ENCODE measurements around the gene LDAH.

Gene LDAH

DNA sequence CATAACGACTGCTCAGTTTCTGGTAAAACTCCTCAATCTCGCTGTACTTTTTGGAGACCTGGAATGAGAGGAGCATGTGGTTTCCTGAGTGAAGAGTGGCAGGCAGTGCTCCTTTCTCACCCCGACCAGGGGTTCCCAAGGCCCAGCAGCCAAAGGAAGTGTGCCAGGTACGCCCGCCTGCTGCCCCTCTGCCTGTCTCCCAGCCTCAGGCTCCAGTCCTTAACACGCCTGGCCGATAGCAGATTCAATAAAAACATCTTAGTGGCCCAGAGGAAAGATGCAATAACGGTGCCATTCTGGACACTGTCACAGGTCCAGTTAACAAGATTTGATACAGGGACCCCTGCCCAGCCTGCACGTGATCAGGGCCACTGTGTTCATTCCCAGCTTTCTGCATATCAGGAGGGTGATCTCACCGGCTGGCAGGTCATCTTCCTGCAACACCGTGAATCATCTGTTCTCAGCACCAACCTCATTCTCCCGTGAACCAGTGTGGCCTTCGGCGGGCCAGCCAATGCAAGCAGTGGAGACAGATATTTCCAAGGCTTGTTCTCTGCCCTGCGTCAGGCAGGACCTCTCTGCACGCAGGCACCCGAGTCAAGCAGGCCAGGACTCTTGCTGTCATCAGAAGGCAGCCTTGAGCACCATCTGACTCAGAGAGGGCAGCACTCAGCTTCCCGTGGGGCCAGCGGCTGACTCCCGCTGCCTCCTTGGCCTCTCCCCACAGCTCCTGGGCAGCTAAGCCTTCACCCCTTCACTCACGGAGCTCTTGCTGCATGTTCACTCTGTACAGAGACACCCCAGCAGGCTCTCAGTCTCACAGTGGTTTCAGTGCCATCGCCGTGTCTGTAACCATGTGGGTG lies 181.5 kb downstream of the LDAH start:
- H3K4me3 ChIP-seq (ENCODE audit: low read depth, low read length): no peak overlapping the region
- TF ChIP-seq, protein P1, sequence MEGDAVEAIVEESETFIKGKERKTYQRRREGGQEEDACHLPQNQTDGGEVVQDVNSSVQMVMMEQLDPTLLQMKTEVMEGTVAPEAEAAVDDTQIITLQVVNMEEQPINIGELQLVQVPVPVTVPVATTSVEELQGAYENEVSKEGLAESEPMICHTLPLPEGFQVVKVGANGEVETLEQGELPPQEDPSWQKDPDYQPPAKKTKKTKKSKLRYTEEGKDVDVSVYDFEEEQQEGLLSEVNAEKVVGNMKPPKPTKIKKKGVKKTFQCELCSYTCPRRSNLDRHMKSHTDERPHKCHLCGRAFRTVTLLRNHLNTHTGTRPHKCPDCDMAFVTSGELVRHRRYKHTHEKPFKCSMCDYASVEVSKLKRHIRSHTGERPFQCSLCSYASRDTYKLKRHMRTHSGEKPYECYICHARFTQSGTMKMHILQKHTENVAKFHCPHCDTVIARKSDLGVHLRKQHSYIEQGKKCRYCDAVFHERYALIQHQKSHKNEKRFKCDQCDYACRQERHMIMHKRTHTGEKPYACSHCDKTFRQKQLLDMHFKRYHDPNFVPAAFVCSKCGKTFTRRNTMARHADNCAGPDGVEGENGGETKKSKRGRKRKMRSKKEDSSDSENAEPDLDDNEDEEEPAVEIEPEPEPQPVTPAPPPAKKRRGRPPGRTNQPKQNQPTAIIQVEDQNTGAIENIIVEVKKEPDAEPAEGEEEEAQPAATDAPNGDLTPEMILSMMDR (IDR thresholded peaks at IDR 0.05; ENCODE audit: borderline replicate concordance, insufficient read depth, low read depth, low read length): no peak

- no peak overlapping the region for H3K4me3 ChIP-seq (ENCODE audit: low read depth, low read length)
- TF ChIP-seq, protein P1 (IDR thresholded peaks at IDR 0.05; ENCODE audit: borderline replicate concordance, insufficient read depth, low read depth, low read length): no peak
These were observed 182.3 kb downstream of the LDAH start for GRCh38 chr2:20640411-20641122.

DNA sequence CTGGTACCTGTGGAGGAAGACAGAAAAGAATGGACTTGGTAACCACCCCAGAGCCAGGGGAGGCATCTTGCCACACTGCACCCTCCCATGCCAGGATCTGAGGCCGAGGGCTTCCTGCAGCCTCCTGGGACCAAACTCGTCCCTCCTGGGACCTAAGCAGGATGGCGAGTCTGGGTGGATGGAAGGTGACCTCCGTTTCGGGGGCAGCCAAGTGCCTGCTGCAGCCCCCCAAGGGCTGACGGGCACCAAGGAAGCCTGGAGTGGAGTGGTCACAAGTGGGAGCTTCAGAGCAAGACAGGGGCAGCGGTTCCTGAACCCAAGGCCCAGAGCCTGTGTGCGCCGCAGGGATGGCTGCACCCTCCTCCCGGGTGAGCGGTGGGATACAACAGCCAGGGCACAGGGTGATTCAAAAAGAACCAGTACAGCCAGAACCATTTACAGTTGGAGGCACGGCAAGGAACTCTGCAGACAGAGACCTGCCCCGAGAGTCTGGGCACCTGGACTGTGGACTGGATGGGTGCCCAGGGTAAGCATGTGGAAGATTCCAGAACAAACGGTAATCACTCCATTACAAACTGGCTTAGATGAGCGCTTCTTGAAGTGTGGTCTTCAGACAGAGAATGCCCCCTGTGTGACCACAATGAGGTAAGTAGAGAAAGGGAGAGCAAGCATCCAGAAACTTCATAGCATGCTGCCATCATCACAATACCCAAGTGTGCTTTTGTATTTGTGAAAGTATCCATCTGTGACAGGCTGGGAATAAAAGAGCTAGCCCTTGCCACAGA lies 184.1 kb downstream of the LDAH start:
- no peak overlapping the region for H3K4me3 ChIP-seq (ENCODE audit: low read depth, low read length)
- TF ChIP-seq, protein P1 (IDR thresholded peaks at IDR 0.05; ENCODE audit: borderline replicate concordance, insufficient read depth, low read depth, low read length): no peak

DNA sequence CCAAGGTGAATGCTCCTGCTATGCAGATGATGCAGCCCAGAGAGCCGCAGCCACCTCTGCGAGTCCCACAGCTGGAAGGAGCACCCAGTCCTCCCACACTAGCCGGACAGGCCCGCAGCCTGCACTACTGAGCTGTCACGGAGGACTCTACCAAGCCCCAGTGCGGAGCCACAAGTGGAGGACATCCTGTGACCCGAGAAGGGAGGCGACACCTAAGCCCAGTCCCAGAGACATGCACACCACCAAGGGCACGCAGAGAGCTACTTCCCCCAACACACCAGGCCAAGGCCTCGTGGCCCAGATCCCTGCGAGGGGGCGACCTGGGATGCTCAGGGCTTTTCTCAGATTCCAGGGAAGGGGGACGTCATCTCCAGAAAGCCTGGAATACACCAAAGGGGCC lies 184.9 kb downstream of the LDAH start:
- H3K4me3 ChIP-seq (ENCODE audit: low read depth, low read length): no peak overlapping the region
- TF ChIP-seq, protein P1 (IDR thresholded peaks at IDR 0.05; ENCODE audit: borderline replicate concordance, insufficient read depth, low read depth, low read length): no peak

DNA sequence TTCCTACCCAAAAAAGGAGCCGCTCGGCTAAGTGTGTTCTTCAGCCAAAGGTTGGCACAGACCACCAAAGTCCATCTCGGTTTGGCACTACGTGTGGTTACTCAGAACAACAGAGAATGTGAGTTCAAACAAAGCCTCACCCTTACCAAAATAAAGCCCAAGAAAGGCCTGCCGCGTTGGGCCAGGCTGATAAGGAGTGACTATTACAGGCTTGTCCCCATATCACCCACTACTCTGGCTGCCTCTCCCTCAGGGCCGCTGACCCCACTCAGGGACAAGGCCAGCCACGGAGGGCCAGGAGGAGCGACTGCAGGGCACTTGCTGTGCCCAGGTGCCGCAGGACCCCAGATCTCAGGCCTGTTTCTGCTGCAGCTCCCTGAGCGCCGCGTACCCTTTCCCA lies 185.8 kb downstream of the LDAH start:
- TF ChIP-seq, protein P1 (IDR thresholded peaks at IDR 0.05; ENCODE audit: borderline replicate concordance, insufficient read depth, low read depth, low read length): no peak
- H3K4me3 ChIP-seq (ENCODE audit: low read depth, low read length): no peak overlapping the region

- TF ChIP-seq, protein P1 (IDR thresholded peaks at IDR 0.05; ENCODE audit: borderline replicate concordance, insufficient read depth, low read depth, low read length): peak; percentile 94
- no peak overlapping the region for H3K4me3 ChIP-seq (ENCODE audit: low read depth, low read length)
These were observed 187.0 kb downstream of the LDAH start for GRCh38 chr2:20635675-20636584.

Data from GM12875 (cell line).